HG03378 (cell line): ENCODE results near the gene TNNT3.

Experiments used
- ATAC-seq: cut with Tn5 transposase; IDR thresholded peaks from one replicate; pipeline ENCODE4 v1.9.1; 2021; ENCODE audit warnings: mild to moderate bottlenecking, moderate library complexity; ENCODE audit not compliant: unreplicated experiment

The TNNT3 gene

DNA sequence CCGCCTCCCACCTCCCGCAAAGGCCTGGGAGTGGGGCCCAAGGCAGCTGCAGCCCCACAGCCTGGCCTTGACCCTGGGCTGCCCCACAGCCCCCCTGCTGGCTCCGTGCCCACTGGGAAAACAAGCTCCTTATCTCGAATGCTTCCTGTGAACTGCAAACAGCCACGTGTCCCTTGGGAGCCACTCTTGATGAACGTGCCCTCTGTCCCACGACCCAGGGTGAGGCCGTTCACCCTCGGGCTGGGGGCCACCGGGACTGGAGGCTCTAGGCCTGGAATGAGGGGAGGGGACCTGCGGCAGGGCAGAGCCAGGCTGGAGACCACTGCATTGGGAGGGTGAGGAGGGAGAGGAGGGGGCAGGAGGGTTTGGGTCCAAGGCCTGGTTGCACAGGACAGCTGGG lies 68.7 kb downstream of the TNNT3 start:
- no peak for ATAC-seq
